ENCODE measurements around the gene PAX8. TPM values are rescaled to one million over a fixed set of nuclear protein-coding genes. Genes with fewer than 3 reads are reported as not detected.
A peak's percentile ranks its signal among the peaks of the same experiment; 100 is the strongest.
"Not testable (repeated sequence)": the region's sequence is repeated elsewhere in the genome, so short reads cannot be mapped to it uniquely, and the experiment has no call there.

PAX8 gene
- total RNA-seq (2014; rRNA removed; shearing (Covaris generic); ENCODE audit: low replicate concordance), result 0.46 and 0.69 TPM in 2 replicates

DNA sequence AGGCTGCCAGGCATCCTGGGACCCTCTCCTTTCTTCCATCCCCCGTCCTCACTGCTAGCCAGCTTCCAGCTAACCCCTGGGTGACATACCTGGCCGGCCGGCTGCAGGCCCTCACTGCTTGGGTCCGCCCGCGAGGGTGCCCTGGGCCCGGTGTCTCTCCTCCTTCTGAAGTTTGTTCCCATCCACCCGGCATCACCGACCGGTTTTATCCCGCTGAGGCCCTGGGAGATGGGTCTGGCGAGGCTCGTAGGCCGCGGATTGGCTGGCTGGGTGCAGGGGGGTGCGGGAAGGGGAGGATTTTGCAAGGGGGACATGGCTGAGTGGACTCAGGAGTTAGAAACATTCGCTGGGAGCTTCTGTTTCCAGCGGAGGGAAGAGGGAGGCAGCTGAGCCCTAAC lies at the start of gene PAX8:
TSS of gene PAX8 (minus strand) at position 180 of the 398 bp plus-strand sequence. CDS start 527 bp downstream, outside the sequence.
- Histone ChIP-seq H3K36me3 (no peaks in the 10 kb centered on the region), H3K9me3 (no peaks in the 10 kb centered on the region), H3K4me3 (no peak within 1 kb of the TSS), H3K27me3 (no peaks in the 10 kb centered on the region)
- DNase-seq, result no peak

DNA sequence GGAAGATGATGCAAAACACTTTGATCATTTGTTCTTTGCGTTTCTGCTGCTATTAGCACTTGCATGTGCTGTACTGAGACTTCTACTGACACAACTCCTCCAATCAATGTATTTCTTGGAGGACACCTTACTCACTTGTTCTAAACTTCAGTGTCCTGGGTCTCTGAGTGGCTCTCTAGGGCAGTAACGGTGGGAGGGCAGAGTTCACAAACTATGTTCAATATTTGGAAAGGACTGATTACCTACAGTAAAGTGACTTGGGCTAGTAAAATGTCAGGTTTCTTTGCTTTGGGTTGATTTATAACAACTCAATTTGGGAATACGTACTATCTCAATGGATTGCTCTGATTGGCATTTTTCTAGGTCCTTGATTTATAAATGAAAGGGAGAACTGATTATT lies 49.3 kb upstream of the PAX8 start:
- Histone ChIP-seq H3K4me3 (no peak overlapping the region), H3K36me3 (no peaks in the 10 kb centered on the region), H3K27me3 (no peaks in the 10 kb centered on the region), H3K9me3 (no peaks in the 10 kb centered on the region)
- no peak for DNase-seq

DNA sequence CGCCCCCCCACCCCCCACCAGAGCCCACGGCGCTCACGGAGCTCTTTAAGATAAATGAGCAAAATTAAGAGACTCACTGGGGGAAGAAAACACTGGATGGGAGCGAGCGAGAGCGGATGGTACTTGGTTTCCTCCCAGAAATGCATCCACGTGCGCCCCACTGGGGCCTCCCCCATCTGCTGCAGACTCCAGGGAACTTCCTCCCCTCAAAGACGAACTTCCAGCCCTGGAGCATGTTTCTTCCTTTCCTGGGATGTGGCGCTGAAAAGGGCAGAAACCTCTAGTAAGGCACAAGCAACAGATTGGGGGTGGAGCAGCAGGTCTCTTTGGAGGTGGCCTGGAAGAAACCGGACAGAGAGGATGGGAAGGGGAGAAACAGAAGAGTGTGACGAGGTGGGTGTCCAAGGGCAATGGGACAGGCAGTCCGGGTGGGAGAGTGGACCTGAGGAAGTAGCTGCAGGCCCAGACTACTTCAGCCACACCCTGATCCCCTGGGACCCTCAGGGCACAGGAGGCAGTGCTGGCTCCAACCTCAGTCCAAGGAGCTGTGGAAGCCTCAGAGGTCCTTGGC lies 46.5 kb upstream of the PAX8 start:
- not testable (repeated sequence) for H3K27me3 ChIP-seq, H3K36me3 ChIP-seq, H3K9me3 ChIP-seq
- H3K4me3 ChIP-seq, result peak overlapping the region; percentile 53
- peak; percentile 37 for DNase-seq

DNA sequence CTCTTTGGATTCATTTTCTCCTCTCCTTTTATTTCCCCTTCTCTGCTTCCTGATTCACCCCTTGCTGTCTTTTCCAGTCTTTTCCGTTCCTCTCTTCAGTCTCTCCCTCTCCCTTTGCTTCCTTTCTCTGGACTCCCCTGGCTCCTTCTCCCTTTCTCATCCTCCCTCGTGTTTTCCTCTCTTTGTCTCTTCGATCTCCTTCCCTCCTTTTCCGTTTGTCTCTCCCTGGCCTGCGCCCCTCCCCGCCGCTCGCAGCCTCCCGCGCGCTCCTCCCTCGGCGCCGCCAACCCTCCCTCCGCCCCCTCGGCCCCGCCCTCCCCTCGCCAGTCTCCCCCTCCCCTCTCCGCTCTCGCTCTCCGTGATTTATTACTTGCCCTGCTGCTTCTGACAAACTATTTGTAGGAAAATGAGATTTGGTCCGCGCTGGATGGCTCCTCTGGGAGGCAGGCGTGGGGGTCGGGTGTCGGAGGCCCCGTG lies 46.0 kb upstream of the PAX8 start:
- Histone ChIP-seq H3K9me3 (no peaks in the 10 kb centered on the region), H3K36me3 (no peaks in the 10 kb centered on the region), H3K27me3 (no peaks in the 10 kb centered on the region), H3K4me3 (peak overlapping the region; percentile 53)
- peak; percentile 81 for DNase-seq

DNA sequence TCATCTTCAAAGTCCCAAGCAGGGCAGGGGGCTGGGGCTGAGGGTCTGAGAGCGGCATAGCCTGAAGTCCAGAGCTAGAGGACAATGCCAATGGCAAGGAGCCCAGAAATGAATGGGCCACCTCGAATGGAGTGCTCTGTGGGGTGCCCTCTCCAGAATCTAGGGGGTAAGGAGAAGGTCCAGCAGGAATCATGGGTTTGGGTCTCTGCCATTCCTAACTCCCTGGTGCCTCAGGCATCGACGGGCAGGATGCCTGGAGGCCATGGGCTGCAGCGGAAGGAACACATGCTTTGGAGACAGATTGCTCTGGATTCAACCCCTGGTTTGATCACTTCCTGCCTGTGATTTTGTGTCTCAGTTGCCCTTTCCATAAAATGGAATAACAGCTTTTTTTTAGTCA lies 44.4 kb upstream of the PAX8 start:
- DNase-seq, H3K27me3 ChIP-seq, H3K36me3 ChIP-seq, H3K4me3 ChIP-seq, H3K9me3 ChIP-seq: not testable (repeated sequence)

DNA sequence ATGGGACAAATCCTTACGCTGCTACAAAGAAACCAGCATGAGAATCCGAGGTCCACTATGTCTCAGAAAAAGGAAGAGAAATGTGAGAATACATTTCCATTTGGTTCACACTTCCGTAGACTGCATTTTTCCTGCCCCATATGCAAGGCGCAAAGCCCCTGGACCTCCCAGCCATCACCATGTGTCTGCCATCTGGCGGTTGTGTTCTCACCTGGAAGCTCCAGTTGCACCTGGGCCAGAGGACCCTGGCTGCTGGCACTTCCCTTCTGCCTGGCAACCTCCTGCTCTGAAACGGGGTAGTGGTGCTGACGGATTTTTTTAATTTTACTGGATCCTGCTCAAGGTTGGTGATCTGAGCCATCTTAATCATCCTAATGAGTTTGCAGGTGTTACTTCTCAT lies 41.4 kb upstream of the PAX8 start:
- H3K36me3 ChIP-seq, H3K4me3 ChIP-seq, DNase-seq, H3K9me3 ChIP-seq, H3K27me3 ChIP-seq: not testable (repeated sequence)

DNA sequence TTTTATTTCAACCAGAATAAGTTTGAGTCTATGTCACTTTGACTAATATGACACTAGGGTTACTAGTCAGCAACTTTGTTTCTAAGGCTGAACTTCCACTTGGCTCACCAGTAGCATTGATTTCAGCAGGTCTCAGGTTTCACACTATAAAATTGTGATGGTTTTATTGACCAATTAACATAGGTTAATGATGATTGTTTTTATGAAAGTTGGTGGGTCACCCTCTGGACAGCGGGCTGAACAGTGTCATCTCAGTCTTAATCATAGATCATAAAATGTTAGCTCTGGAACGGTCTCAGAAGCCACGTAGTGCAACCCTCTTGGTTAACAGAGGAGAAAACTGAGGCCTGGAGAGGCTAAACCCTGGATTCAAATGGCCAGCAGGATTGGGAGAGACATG lies 40.2 kb upstream of the PAX8 start:
- H3K27me3 ChIP-seq, H3K9me3 ChIP-seq, H3K4me3 ChIP-seq, H3K36me3 ChIP-seq, DNase-seq: not testable (repeated sequence)

DNA sequence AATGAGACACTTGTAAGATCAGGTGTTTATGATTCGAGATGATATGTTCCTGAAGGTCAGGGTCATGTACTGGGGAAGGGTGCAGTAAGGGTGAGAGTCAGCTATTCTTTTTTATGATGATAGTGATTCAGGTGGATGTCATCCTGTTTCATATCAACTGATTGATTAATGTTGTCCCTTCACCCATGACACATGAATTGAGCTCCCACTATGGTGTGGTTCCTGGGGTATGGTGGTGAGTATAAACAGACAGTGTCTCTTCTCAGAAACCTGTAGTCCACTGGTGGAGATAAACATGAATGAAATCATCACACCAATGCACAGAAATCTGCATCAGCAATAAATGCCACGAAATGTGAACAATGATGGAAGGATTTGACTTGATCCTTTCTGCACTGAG lies 37.4 kb upstream of the PAX8 start:
- no peak for DNase-seq
- Histone ChIP-seq H3K4me3 (no peak overlapping the region), H3K27me3 (no peaks in the 10 kb centered on the region), H3K9me3 (no peaks in the 10 kb centered on the region), H3K36me3 (no peaks in the 10 kb centered on the region)

DNA sequence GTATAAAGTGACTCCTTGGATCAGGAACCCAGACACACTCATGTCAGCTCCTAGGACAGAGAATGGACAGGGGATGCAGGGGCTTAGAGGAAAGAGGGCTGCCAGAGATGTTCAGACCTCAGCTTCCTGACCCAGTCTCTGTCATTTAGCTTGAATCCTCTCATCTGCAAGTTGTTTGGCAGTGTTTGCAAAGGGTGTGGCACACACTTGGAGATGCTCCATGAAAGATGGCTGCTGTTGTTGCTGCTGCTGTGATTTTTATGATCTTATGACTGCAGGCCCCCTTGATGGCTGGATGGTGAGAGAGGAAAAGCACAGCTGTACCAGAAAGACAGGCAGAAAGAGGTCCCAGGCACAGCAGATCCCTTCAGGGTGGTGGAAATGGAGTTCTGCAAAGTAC lies 35.9 kb upstream of the PAX8 start:
- H3K36me3 ChIP-seq, H3K4me3 ChIP-seq, H3K27me3 ChIP-seq, H3K9me3 ChIP-seq, DNase-seq: not testable (repeated sequence)

DNA sequence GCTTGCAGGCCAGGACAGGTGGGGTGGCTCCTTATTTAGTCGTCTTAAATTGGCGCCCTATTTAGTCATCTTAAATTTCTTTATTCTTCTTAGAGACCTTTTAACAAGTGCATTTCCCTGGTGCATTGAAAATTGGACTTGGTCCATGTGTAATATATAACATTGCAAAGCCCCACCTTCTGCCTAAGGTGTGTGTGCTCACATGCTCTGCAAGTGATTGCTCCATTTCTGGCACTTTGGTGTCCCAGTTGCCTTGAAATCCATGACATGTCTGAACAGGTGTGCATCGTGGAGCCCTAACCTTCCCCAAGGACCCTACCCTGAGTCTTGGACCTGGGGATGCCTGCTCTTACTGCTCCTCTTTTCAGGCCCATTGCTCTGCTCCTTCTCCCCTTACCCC lies 35.5 kb upstream of the PAX8 start:
- not testable (repeated sequence) for H3K27me3 ChIP-seq, DNase-seq, H3K36me3 ChIP-seq, H3K9me3 ChIP-seq, H3K4me3 ChIP-seq

DNA sequence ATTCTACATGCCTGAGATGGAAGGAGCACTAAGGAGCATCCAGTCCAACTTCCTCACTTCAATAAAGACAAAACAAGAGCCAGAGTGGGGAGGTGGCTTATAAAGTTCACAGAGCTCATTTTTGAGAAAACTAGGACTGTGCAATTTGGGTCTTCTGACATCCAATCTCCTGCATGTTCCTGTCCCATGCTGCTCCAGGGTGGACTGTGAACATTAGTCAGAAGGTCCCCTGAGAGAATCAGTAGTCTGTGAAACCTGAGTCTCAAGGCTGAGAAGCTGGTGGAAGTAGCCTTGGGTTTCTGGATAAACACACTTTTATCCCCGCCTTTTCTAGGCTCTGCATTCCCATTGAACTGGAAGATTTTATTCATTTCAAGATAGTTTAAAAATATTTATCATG lies 33.1 kb upstream of the PAX8 start:
- DNase-seq, H3K4me3 ChIP-seq, H3K27me3 ChIP-seq, H3K36me3 ChIP-seq, H3K9me3 ChIP-seq: not testable (repeated sequence)

DNA sequence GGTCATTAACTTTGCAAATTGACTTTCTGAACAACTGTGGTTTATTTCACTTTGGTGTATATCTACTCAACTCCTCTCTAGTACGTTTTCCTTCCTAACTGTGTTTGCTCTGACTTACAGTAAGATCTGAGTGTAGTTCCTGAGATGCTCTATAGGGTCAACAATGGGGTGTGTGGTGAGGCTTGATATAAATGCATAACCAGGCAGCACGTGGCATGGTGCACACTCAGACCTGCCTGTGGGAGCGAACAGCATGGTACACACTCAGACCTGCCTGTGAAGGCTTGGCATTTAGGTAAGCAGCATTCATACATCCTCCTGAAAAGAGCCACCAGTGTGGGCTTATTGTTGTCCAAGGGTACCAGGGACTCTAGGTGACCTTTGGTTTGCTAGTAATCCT lies 32.5 kb upstream of the PAX8 start:
- H3K9me3 ChIP-seq, H3K4me3 ChIP-seq, DNase-seq, H3K27me3 ChIP-seq, H3K36me3 ChIP-seq: not testable (repeated sequence)

DNA sequence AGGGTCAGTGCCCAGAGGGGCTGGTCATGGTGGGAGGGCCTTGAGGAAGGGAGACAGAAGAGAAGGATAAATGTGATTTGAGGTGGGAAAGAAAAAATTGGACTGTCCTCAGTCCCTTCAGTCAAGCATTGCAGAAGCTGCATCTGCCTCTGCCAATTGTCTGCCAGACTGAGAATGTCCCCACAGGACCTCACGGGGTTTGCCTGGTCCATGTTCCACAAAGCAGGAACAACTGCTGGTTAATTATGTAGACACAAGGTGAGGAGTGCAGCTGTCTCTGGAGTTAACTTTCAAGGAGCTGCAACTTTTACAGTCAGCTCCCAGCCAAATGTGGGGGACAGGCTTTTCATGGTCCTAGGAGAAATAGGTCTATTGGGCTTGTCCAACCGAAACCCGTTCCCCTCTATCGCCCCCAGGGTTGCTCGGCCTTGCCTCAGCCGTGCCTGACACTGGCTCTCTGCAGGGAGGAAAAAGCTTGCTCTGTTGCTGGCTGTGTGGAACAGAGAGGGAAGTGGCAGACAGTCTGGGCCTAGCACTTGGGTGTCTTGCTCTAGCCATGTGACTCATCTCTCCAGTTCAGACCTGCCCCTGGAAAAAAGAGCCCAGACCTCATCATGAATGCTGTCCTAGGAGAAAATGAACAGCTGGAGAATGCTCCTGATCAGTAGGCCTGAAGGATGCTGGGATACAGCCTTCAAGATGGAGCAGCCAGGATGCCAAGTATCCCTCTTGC lies 31.1 kb upstream of the PAX8 start:
- Histone ChIP-seq H3K4me3 (no peak overlapping the region), H3K27me3 (no peaks in the 10 kb centered on the region), H3K9me3 (no peaks in the 10 kb centered on the region), H3K36me3 (no peaks in the 10 kb centered on the region)
- peak; percentile 8 for DNase-seq

DNA sequence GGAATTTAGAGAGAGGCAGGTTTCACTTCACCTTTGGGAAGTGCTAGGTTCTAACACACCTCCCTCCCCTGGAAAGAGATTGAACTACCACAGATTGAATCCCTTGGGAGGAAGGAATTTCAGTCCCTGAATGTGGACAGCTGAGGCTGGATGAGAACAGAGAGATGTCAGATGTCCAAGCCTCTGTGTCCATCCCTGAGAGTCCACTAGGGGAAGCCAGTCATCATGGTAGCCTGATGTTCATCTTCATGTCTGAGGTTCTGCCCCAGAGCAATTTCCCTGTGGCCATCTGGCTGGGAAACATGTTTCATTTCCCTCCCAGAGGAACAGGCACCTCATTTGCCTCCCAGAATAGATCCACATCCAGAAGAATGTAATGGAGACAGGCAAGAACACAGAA lies 30.1 kb upstream of the PAX8 start:
- not testable (repeated sequence) for H3K36me3 ChIP-seq, H3K9me3 ChIP-seq, H3K27me3 ChIP-seq, H3K4me3 ChIP-seq, DNase-seq

DNA sequence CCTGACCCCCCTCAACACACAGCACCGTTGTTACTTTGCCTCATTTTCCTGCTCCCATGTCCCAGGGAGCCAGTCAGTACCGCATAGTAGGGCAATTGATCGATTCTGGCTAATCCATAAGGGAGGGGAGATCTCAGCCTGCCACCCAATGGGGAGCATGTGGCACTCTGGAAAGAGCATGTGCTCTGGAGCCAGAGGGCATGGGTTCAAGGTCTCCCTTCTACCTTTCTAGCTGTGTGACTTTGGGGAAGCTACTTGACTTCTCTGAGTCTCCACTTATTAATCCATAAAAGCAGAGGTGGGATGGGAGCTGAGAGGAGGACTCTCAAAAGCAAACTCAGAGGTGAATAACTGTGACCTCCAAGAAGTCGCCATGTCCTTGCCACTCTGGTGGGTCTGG lies 27.5 kb upstream of the PAX8 start:
- DNase-seq, H3K9me3 ChIP-seq, H3K4me3 ChIP-seq, H3K36me3 ChIP-seq, H3K27me3 ChIP-seq: not testable (repeated sequence)

DNA sequence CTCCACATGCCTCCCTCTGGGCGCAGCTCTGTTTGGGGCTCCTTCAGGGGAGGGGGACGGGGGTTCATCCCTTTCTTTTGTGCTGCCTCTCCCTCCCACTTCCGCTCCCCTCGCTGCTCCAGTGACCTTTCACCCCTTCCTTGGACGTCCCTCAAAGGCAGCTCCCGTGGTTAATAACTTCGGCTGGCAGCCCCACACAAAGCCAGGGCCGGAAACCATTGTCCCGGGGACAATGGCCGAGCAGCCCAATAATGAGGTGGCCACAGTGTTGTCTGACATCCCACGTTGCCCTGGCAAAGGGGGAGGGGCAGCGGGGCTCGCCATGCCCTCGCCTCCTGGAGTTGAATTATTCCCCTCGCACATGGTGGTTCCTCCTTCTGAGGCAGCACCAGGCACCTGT lies 27.0 kb upstream of the PAX8 start:
- not testable (repeated sequence) for H3K9me3 ChIP-seq, H3K4me3 ChIP-seq, H3K36me3 ChIP-seq, DNase-seq, H3K27me3 ChIP-seq

DNA sequence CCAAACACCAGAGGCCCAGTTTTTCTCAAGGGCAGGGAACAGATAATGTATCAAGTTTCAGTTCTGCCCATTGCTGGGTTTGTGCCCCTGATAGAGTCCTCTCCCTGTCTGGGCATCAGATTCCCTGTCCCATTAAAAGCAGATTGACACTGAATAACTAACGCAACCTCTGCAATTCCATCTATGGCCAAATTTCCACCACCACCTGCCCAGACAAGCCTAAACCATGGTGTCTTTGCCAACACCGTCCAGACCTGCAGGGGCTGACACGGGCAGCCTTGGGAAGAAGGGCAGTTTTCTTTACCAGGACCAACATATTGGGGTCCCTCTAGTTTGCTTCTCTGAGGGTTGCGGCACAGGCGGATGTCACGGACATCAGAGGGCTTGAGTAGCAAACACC lies 26.4 kb upstream of the PAX8 start:
- no peaks in the 10 kb centered on the region for H3K27me3 ChIP-seq
- H3K9me3 ChIP-seq, result no peaks in the 10 kb centered on the region
- no peak overlapping the region for H3K4me3 ChIP-seq
- no peak for DNase-seq
- no peaks in the 10 kb centered on the region for H3K36me3 ChIP-seq

DNA sequence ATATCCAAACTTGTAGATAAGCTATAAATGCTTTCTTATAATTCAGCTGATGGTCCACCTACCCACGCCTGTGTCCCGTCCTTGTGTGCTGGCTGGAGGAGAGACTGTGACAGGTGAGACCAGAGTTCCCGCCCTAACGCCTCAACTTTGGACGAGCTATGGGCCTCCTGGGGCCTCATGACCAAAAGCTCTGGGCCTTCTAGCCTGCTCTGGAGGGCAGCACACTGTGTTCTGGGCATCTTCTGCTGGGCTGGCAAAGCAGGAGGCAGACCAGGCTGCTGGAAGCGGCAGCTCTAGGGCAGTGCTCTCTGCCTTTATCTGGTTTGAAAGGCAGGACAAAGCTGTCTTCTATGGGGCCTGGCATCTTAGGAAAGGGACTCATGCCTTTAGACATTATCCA lies 26.0 kb upstream of the PAX8 start:
- no peaks in the 10 kb centered on the region for H3K36me3 ChIP-seq
- no peaks in the 10 kb centered on the region for H3K9me3 ChIP-seq

More for the DNA sequence above, 26.0 kb upstream of the PAX8 start:
- Histone ChIP-seq H3K27me3 (no peaks in the 10 kb centered on the region), H3K4me3 (no peak overlapping the region)
- DNase-seq, result no peak

Measured in MG63 (cell line).